H1 (cell line): Measurements from ENCODE around the gene TTC24. TPM values are rescaled to one million over a fixed set of nuclear protein-coding genes. Genes with fewer than 3 reads are reported as not detected.

Experiments
- BACH1 ChIP-seq: IDR thresholded peaks from 2 replicates; pipeline ENCODE4 v1.6.1; 2012; ENCODE audit warnings: low read length, improper control_type of control experiment
- BCL11A ChIP-seq, 2 experiments: IDR thresholded peaks; one replicate each; pipeline ENCODE4 v1.6.1; 2011; ENCODE audit warnings: low read depth in 2 of 2, low read length in 2 of 2, mild to moderate bottlenecking in 2 of 2
- CHD1 ChIP-seq: IDR thresholded peaks from 2 replicates; pipeline ENCODE4 v1.6.1; 2012; ENCODE audit warnings: low read depth, low read length, improper control_type of control experiment
- KDM4A ChIP-seq: IDR thresholded peaks from one replicate; pipeline ENCODE4 v1.7.1; 2012; ENCODE audit warnings: low read depth, mild to moderate bottlenecking, moderate library complexity, low read length, inconsistent platforms; ENCODE audit not compliant: severe bottlenecking
- KDM5A ChIP-seq: fragments of 200-600 bp; IDR thresholded peaks from 2 replicates; pipeline ENCODE4 v1.7.1; 2012; ENCODE audit warnings: mild to moderate bottlenecking, low read length, inconsistent platforms, mixed read lengths
- NRF1 ChIP-seq: IDR thresholded peaks from 2 replicates; pipeline ENCODE4 v1.6.1; 2011; ENCODE audit warnings: mild to moderate bottlenecking, low read depth, low read length, improper control_type of control experiment
- RAD21 ChIP-seq, 2 experiments: IDR thresholded peaks in 1 of 2; conservative IDR thresholded peaks in 1 of 2; 2 replicates each; pipeline ENCODE4 v1.6.1; 2011; ENCODE audit warnings: low read depth in 2 of 2, low read length in 2 of 2, improper control_type of control experiment in 1 of 2, inconsistent platforms in 1 of 2, mild to moderate bottlenecking in 1 of 2, moderate library complexity in 1 of 2
- RNF2 ChIP-seq: fragments of 200-900, 300-1000 bp; sonication (generic); IDR thresholded peaks from 2 replicates; pipeline ENCODE4 v1.7.1; 2016; ENCODE audit warnings: borderline replicate concordance, low read depth, mild to moderate bottlenecking, antibody characterized with exemption, low read length; ENCODE audit not compliant: poor library complexity, severe bottlenecking; ENCODE audit errors: missing control alignments
- SIX5 ChIP-seq: IDR thresholded peaks from 2 replicates; pipeline ENCODE4 v1.6.1; 2011; ENCODE audit warnings: mild to moderate bottlenecking, low read depth, low read length
- SRF ChIP-seq: IDR thresholded peaks from 2 replicates; pipeline ENCODE4 v1.6.1; 2011; ENCODE audit warnings: mild to moderate bottlenecking, low read depth, low read length, moderate library complexity
- TAF1 ChIP-seq: IDR thresholded peaks from 2 replicates; pipeline ENCODE4 v1.6.1; 2011; ENCODE audit warnings: mild to moderate bottlenecking, low read depth, low read length
- TEAD4 ChIP-seq: IDR thresholded peaks from 2 replicates; pipeline ENCODE4 v1.6.1; 2012; ENCODE audit warnings: low read depth, low read length, inconsistent platforms, mixed read lengths
- polyA plus RNA-seq, 7 experiments: library from polyadenylated mRNA; depleted of rRNA in 3 of 7; stranded (reverse) in 5 of 7; unstranded in 2 of 7; fragments of >200 nt in 5 of 7; fragments of 200-250 nt in 2 of 7; gene quantifications; 1 replicate in 5 of 7; 2 replicates in 1 of 7; 4 replicates in 1 of 7; pipeline versions ENCODE4 v1.2.1 to v1.2.3, GENCODE V29; 2011 to 2013; ENCODE audit warnings: missing spikeins in 2 of 7, mixed read lengths in 2 of 7
- total RNA-seq: library from RNA; stranded (reverse); fragmentation: NEBNext Ultra II Directional; extraction: Animal tissue kit (Norgen Biotek cat#: 25700); gene quantifications from 2 replicates; pipeline ENCODE4 v1.2.1, GENCODE V29; 2021
- TF ChIP-seq, protein P1 (sequence below): IDR thresholded peaks from 2 replicates; pipeline ENCODE4 v1.6.1; 2012; ENCODE audit warnings: low read length, inconsistent platforms
- TF ChIP-seq, protein P2 (sequence below): IDR thresholded peaks from 2 replicates; pipeline ENCODE4 v1.6.1; 2011; ENCODE audit warnings: low read length, improper control_type of control experiment
- TF ChIP-seq, protein P3 (sequence below), 3 experiments: IDR thresholded peaks; 1 replicate in 2 of 3; 2 replicates in 1 of 3; pipeline versions ENCODE4 v1.5.1 to v1.6.1; 2011; ENCODE audit warnings: low read length in 3 of 3, mild to moderate bottlenecking in 3 of 3, inconsistent platforms in 2 of 3, low read depth in 1 of 3, moderate library complexity in 1 of 3; ENCODE audit not compliant: insufficient read depth in 1 of 3; ENCODE audit errors: control extremely low read depth in 1 of 3

Gene TTC24
- total and polyA plus RNA-seq, 2 of the 8 experiments (the other 6 are each of a cell fraction or from before 2014, with no cell fraction given), result 0.08 TPM; not detected in 1

DNA sequence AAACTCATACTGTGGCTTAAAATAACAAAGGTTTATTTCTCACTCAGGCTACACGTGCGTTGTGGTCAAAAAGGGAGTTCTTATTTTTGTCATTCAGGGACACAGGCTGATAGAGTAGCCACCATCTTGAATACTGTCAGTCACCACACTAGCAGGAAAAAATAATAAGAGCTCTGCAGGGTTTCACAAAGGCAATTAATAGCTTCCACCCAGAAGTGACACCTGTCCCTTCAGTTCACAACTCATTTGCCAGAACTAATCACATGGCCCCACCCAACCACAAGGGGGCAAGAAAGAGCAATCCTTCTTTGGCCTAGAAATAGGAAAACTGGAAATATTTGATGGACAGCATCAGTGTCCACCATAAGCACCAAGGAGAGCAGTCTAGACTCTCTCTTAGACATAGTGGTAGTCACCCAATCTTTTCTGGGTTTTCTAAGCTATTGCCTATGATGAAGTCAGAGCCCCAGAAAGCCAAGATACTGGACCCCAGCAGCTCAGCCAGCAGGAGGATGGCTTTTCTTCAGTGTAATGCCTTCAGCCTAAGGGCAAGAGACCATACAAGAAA lies 47.9 kb downstream of the TTC24 start (continued):
- TF ChIP-seq, protein P1, sequence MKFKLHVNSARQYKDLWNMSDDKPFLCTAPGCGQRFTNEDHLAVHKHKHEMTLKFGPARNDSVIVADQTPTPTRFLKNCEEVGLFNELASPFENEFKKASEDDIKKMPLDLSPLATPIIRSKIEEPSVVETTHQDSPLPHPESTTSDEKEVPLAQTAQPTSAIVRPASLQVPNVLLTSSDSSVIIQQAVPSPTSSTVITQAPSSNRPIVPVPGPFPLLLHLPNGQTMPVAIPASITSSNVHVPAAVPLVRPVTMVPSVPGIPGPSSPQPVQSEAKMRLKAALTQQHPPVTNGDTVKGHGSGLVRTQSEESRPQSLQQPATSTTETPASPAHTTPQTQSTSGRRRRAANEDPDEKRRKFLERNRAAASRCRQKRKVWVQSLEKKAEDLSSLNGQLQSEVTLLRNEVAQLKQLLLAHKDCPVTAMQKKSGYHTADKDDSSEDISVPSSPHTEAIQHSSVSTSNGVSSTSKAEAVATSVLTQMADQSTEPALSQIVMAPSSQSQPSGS, result no peak
- TF ChIP-seq, protein P2, sequence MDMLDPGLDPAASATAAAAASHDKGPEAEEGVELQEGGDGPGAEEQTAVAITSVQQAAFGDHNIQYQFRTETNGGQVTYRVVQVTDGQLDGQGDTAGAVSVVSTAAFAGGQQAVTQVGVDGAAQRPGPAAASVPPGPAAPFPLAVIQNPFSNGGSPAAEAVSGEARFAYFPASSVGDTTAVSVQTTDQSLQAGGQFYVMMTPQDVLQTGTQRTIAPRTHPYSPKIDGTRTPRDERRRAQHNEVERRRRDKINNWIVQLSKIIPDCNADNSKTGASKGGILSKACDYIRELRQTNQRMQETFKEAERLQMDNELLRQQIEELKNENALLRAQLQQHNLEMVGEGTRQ, result peak; percentile 19; the same call in 1 of the 2 replicates
- TF ChIP-seq TAF1, result no peak
- no peak for TF ChIP-seq SIX5
- no peak for TF ChIP-seq SRF
- TF ChIP-seq, protein P3, sequence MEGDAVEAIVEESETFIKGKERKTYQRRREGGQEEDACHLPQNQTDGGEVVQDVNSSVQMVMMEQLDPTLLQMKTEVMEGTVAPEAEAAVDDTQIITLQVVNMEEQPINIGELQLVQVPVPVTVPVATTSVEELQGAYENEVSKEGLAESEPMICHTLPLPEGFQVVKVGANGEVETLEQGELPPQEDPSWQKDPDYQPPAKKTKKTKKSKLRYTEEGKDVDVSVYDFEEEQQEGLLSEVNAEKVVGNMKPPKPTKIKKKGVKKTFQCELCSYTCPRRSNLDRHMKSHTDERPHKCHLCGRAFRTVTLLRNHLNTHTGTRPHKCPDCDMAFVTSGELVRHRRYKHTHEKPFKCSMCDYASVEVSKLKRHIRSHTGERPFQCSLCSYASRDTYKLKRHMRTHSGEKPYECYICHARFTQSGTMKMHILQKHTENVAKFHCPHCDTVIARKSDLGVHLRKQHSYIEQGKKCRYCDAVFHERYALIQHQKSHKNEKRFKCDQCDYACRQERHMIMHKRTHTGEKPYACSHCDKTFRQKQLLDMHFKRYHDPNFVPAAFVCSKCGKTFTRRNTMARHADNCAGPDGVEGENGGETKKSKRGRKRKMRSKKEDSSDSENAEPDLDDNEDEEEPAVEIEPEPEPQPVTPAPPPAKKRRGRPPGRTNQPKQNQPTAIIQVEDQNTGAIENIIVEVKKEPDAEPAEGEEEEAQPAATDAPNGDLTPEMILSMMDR (IDR thresholded peaks at IDR 0.05; ENCODE audit: control extremely low read depth in 1 of 3, insufficient read depth in 1 of 3, low read depth in 1 of 3, low read length in 3 of 3), result peak; percentile 43 to 83 (median 78)
- peak; percentile 60 to 67 for TF ChIP-seq RAD21 (IDR thresholded peaks at IDR 0.05 in 1 of 2, conservative IDR thresholded peaks at IDR 0.05 in 1 of 2; ENCODE audit: low read depth in 2 of 2, low read length in 2 of 2)
- TF ChIP-seq KDM4A, result no peak
- no peak for TF ChIP-seq CHD1
- no peak for TF ChIP-seq BACH1
- TF ChIP-seq BCL11A (IDR thresholded peaks at IDR 0.05; ENCODE audit: low read depth in 2 of 2, low read length in 2 of 2), result no peak
- TF ChIP-seq RNF2, result no peak
- no peak for TF ChIP-seq TEAD4
- no peak for TF ChIP-seq KDM5A
- TF ChIP-seq NRF1, result no peak
